Stomach smooth muscle (tissue), 2 donors: Measurements from ENCODE around the gene FOXF2.
A peak's percentile ranks its signal among the peaks of the same experiment; 100 is the strongest.

Source experiments
- H3K27ac ChIP-seq: one replicate; pipeline ENCODE4 v1.7.0; 2013; ENCODE audit warnings: mild to moderate bottlenecking, low read length, inconsistent platforms
- H3K27me3 ChIP-seq, 2 donors: one replicate each; pipeline ENCODE4 v1.7.0; 2013; ENCODE audit warnings: low read length in 2 of 2; ENCODE audit not compliant: insufficient read depth in 2 of 2, control insufficient read depth in 1 of 2
- H3K36me3 ChIP-seq, 2 donors: one replicate each; pipeline ENCODE4 v1.7.0; 2013; ENCODE audit warnings: low read length in 2 of 2; ENCODE audit not compliant: control insufficient read depth in 2 of 2, insufficient read depth in 2 of 2
- H3K4me1 ChIP-seq: one replicate; pipeline ENCODE4 v1.7.0; 2013; ENCODE audit warnings: low read length; ENCODE audit not compliant: control insufficient read depth, insufficient read depth
- H3K4me3 ChIP-seq, 2 donors: one replicate each; pipeline ENCODE4 v1.7.0; 2013; ENCODE audit warnings: low read length in 2 of 2
- H3K9ac ChIP-seq, 2 donors: one replicate each; pipeline ENCODE4 v1.7.0; 2013; ENCODE audit warnings: low read length in 2 of 2, mild to moderate bottlenecking in 1 of 2
- H3K9me3 ChIP-seq, 2 donors: one replicate each; pipeline ENCODE4 v1.7.0; 2013; ENCODE audit warnings: low read length in 2 of 2; ENCODE audit not compliant: control insufficient read depth in 2 of 2
- donor health status: healthy.
- donor health status: Pancreatic carcinoma.

FOXF2 gene

GRCh38 chr6:1415416-1416063, 26.2 kb downstream of the FOXF2 start:
- peaks cover 2% of the 10 kb centered on the region for H3K4me1 ChIP-seq
- peaks cover 0 to 4% of the 10 kb centered on the region in 2 donors for H3K9me3 ChIP-seq
- no peaks in the 10 kb centered on the region for H3K36me3 ChIP-seq
- no peak overlapping the region for H3K4me3 ChIP-seq
- no peaks in the 10 kb centered on the region for H3K27me3 ChIP-seq
- H3K9ac ChIP-seq: no peak overlapping the region
- H3K27ac ChIP-seq: no peak overlapping the region

DNA sequence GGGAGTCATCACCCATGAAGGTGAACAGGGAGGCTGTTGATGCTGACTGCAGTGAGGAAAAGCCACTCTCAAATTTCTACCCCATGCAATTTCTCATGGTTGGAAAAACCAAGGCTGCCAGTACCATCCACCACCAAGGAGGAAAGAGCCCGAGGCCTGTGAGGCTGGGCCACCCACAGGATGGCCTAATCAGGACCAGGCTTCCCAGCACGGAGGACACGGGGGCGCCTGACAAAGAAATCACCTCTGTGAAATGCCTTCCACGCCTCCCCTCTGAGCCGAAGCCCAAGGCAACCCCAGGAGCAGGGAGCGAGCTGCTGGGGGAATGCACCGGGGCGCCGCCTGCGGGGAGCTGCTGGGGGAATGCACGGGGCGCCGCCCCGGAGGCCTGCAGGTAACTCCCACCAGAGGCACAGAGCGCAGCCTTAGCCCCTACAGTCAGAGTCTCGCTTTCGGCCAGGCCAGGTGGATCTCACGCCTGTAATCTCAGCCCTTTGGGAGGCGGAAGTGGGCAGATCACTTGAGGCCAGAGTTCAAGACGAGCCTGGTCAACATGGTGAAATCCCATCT, 26.9 kb downstream of the FOXF2 start:
- Histone ChIP-seq H3K36me3 (no peaks in the 10 kb centered on the region), H3K9ac (no peak overlapping the region), H3K4me3 (no peak overlapping the region), H3K4me1 (peaks cover 2% of the 10 kb centered on the region), H3K27ac (no peak overlapping the region), H3K9me3 (peaks cover 0 to 4% of the 10 kb centered on the region in 2 donors), H3K27me3 (no peaks in the 10 kb centered on the region)

GRCh38 chr6:1416820-1417219, 27.4 kb downstream of the FOXF2 start:
- Histone ChIP-seq H3K9ac (no peak overlapping the region), H3K27me3 (no peaks in the 10 kb centered on the region), H3K4me1 (peaks cover 2% of the 10 kb centered on the region), H3K4me3 (no peak overlapping the region), H3K36me3 (no peaks in the 10 kb centered on the region), H3K9me3 (peaks cover 0 to 4% of the 10 kb centered on the region in 2 donors), H3K27ac (no peak overlapping the region)

DNA sequence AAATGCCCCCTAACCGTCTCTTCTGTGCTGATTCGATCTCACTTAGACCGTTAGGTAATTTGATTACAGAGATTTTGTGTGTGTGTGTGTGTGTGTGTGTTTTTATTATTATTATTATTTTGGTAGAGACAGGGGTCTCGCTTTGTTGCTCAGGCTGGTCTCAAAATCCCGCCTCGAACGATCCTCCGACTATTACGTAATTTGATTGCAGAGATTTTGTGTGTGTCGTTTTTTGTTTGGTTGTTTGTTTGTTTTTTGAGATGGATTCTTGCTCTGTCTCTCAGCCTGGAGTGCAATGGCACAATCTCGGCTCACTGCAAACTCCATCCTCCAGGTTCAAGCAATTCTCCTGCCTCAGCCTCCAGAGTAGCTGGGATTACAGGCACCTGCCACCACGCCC, 28.3 kb downstream of the FOXF2 start:
- Histone ChIP-seq H3K4me3 (no peak overlapping the region), H3K27ac (no peak overlapping the region), H3K4me1 (no peaks in the 10 kb centered on the region), H3K27me3 (no peaks in the 10 kb centered on the region), H3K9me3 (peaks cover 0 to 4% of the 10 kb centered on the region in 2 donors), H3K9ac (no peak overlapping the region), H3K36me3 (no peaks in the 10 kb centered on the region)

- Histone ChIP-seq H3K27me3 (no peaks in the 10 kb centered on the region), H3K9ac (no peak overlapping the region), H3K36me3 (no peaks in the 10 kb centered on the region), H3K4me3 (no peak overlapping the region), H3K27ac (no peak overlapping the region), H3K4me1 (peaks cover 2% of the 10 kb centered on the region), H3K9me3 (peaks cover 0 to 4% of the 10 kb centered on the region in 2 donors)
These were observed 29.3 kb downstream of the FOXF2 start for GRCh38 chr6:1418471-1419191.

- no peaks in the 10 kb centered on the region for H3K27me3 ChIP-seq
- peaks cover 11% of the 10 kb centered on the region for H3K4me1 ChIP-seq
- H3K36me3 ChIP-seq: no peaks in the 10 kb centered on the region
- no peak overlapping the region for H3K27ac ChIP-seq
- H3K9ac ChIP-seq: no peak overlapping the region
- peaks cover 0 to 4% of the 10 kb centered on the region in 2 donors for H3K9me3 ChIP-seq
- no peak overlapping the region for H3K4me3 ChIP-seq
These were observed 31.0 kb downstream of the FOXF2 start for GRCh38 chr6:1420382-1420781.

DNA sequence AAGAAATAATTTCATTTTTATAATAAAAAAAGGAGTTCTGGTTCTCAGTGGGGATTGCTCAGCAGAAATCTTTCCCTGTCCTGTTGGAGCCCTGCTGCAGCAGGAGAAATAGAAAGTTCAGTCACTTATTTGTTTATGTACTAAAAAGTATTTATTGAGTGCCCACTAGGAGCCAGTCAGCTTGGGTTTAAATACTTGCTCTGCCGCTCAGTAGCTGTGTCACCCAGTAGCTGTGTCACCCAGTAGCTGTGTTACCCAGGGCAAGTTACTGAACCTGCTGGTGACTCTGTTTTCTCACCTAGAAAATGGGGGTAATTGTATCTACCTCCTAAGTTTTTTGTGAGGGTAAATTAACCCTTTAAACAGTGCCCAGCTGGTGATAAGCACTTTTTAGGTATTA, 32.9 kb downstream of the FOXF2 start:
- Histone ChIP-seq H3K27me3 (no peaks in the 10 kb centered on the region), H3K4me3 (no peak overlapping the region), H3K4me1 (peaks cover 13% of the 10 kb centered on the region), H3K27ac (no peak overlapping the region), H3K9me3 (peaks cover 0 to 4% of the 10 kb centered on the region in 2 donors), H3K36me3 (no peaks in the 10 kb centered on the region), H3K9ac (no peak overlapping the region)

GRCh38 chr6:1423578-1423977, 34.2 kb downstream of the FOXF2 start:
- Histone ChIP-seq H3K4me1 (peaks cover 13% of the 10 kb centered on the region), H3K9ac (no peak overlapping the region), H3K27me3 (no peaks in the 10 kb centered on the region), H3K9me3 (peaks cover 0 to 4% of the 10 kb centered on the region in 2 donors), H3K4me3 (peak overlapping the region in 1 of 2 donors; percentile 54), H3K36me3 (no peaks in the 10 kb centered on the region), H3K27ac (no peak overlapping the region)

- H3K4me3 ChIP-seq: peak overlapping the region; percentile 49 to 54
- peaks cover 13% of the 10 kb centered on the region for H3K4me1 ChIP-seq
- H3K9ac ChIP-seq: peak overlapping the region in 1 of 2 donors; percentile 51
- no peaks in the 10 kb centered on the region for H3K36me3 ChIP-seq
- H3K27ac ChIP-seq: no peak overlapping the region
- H3K9me3 ChIP-seq: peaks cover 0 to 4% of the 10 kb centered on the region in 2 donors
- H3K27me3 ChIP-seq: no peaks in the 10 kb centered on the region
These were observed 35.0 kb downstream of the FOXF2 start for GRCh38 chr6:1424306-1424927.

DNA sequence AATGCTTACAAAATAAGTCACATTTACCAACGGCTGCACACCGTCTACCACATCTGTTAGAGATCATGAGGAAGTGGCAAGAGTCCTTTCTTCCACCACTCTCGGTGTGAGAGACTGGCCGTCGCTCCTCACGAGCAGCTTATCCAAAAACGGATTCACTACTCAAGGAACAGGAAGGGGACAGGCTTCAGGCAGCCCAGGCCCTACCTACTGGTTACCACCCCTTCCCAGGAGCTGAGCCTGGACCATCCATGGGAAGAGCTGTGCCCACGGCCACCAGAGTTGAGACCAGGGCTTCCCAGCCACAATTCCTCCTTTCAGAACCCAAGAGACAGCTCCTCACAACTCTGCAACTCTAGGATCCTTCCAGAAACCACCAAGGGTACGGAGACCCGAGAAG, 37.0 kb downstream of the FOXF2 start:
- H3K4me1 ChIP-seq: peaks cover 13% of the 10 kb centered on the region
- H3K4me3 ChIP-seq: no peak overlapping the region
- no peaks in the 10 kb centered on the region for H3K27me3 ChIP-seq
- no peak overlapping the region for H3K27ac ChIP-seq
- H3K9ac ChIP-seq: no peak overlapping the region
- H3K9me3 ChIP-seq: no peaks in the 10 kb centered on the region
- no peaks in the 10 kb centered on the region for H3K36me3 ChIP-seq
